ENCODE data around the gene UBE2E2.

UBE2E2 gene

DNA sequence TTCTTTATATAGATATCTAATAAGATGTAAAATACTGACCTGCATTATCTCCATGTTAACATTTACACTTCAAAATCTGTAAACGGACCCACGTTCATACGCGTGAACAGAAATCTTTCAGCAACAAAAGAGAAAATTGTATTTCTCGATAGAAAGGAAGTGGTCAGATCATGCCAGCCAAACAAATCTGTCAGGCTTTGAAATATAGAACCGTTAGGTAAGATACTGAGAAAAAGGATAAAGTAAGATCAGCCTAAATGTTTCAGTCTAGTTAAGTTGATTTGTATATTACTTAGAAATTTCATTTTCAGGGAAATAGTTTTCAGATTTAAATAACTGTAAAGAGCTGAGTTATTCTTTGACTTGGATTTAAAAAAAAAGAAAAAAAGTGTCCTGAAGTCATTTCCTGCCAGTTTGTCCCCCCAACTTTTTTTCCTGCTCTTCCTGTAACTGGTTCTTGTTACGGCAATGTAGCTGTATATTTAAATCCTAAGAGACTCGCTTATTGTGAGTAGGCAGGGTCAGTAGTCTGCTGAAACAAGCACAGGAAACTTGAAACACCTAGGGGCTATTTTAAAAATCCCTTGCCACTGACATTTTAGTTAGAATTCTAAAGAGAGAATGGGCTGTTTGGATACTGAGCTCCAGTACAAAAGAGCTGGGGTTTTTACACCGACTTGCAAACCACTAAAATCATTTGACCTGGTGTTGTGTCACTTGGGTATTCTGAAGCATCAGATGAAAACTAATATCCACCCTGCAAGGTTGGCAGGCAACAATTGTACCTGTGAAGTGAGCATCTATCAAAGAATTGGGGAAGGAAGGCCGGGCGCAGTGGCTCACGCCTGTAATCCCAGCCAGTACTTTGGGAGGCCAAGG is 237.5 kb downstream of the UBE2E2 start:
- DNase-seq (ENCODE audit: low read depth), result no peak

DNA sequence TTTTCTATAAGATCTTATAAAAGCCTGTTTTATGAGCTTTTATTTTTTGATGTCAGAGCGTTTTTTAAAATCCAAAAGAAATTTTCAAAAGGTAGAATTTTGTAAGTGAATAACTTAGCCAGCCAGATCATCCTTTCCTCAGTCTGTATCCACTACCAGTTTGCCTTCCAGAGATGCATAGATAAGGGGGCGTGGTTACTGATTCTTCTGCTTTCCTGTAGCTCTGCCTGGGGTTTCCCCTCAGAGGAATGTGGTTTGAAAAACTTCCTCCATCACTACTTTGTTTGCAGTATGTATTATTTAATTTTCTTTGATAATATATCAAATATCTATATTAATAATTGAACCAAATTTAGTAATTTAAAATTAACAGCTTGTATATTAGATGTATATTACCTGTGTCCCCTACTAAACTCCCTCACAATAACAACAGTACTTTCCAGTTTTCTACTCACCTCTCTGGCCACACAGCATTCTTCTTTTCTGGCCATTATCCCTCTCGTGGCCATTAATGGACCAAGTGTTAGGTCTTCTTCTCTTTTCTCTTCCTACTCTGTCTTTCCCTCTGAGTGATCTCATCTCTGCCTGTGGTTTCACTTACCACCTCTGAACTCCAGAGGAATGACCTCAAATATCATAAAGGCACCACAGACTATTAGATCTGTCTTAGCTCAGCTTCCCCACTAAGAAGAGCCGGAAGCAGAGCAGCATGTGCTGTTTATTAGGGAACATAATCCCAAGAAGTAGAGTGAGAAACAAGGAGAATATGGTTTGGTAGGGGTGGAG is 239.7 kb downstream of the UBE2E2 start:
- peak; percentile 20 for DNase-seq (ENCODE audit: low read depth)

DNA sequence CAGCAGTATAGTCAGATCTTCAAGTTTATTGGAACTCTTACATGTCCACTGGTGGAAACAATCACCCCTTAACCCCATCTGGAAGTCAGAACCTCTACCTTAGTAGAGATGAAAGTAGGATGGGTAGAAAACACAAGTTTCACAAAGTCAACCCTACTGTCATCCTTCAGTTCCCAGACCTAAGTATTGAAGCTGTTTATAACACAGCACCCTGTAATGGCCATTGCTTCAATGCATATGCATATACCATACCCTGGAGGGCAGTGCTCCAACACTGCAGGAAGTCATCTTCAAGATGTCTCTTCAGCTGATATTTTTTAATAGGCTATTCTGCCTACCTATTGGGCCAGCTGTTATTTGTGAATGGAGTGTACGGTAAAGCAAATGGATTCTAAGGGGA is 241.3 kb downstream of the UBE2E2 start:
- DNase-seq (ENCODE audit: low read depth), result no peak

DNA sequence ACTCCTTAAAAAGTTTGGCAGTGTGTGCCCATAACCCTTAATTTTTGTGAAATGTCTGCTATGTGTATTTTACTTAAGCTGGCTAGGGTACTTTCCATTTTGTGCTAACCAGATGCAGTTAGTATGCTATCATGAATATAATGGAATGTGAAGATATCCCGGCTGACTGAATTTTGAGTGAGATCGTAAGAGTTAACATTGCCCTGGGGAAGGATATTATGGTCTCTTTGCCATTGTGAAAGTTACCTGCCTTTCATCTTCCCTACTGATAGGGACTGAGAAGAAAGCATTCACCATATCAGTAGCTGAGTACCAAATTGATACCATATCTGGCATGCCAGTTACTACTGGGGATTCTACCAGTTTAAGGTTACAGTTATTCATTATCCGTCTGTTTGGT is 243.2 kb downstream of the UBE2E2 start:
- no peak for DNase-seq (ENCODE audit: low read depth)

DNA sequence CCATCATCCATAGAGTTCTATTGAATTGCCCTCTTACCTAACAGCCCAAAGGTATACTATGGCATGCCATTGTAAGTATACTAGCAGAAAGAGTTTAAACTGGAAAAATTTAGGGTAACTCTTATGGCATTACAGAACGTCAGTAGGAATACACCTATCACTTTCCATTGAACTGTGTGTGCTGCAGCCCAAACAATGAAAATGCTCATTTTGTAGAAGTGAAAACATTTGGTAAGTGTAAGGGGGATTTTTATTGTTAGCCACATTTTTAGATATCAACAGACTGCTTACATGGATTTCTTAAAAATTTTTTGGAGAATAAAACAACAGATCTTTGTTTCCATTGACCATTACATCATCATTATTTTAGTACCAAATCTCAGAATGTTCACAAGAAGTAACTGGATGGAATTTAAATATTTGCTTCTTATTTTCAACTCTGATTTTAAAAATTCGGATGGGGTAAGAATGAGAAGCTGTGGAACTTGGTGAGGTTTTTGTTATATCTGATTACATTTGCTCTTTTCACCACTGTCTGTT is 245.9 kb downstream of the UBE2E2 start:
- DNase-seq (ENCODE audit: low read depth), result no peak

DNA sequence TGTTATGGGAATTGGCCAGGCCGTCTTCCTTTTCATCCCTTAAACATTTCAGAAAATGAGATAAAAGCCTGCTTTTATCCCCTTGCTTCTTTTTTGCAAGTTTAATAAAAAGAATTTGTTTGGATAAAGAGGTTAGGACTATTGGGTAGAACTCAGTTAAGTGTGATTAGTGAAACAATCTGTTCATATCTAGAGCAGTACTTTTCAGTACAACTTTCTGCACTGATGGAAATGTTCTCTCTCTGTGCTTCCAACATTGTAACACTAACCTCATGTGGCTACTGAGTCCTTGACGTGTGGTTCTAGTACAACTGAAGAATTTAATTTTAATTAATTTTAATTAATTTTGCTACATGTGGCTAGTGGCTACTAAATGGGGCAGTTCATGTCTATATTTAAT is 246.9 kb downstream of the UBE2E2 start:
- no peak for DNase-seq (ENCODE audit: low read depth)

DNA sequence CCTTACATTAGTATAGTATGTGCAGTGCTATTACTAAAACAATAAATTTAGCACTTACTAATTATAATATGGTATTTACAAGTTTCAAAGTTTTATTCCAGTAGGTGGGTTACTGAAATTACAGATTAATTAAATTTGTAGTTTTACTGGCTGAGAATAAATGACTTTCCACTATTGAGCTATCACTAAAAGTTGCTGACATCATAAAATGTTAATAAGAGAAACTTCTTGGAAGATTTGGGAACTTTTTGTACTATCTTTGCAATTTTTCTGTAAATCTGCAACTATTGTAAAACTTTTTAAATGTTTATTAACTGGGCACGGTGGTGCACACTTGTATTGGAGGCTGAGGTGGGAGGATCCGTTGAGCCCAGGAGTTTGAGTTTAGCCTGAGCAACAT is 247.7 kb downstream of the UBE2E2 start:
- no peak for DNase-seq (ENCODE audit: low read depth)

DNA sequence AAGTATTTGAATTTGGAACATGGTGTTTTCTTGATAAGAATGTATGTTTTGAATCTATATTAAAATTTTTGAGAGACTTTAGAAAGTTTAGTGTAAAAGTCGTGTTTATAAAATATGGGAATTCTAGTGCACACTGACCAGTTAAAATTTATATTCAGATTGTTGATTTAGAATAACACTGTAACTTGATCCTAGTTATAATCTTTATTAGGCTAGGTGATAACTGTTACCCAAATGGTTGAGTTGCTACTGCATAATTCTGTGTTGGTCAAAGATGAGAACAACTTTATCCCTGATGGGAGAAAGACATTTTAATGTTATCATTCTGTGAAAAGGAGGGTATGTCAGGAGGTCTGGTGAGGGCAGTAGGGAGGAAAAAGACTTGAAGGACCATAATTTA is 249.3 kb downstream of the UBE2E2 start:
- no peak for DNase-seq (ENCODE audit: low read depth)

DNA sequence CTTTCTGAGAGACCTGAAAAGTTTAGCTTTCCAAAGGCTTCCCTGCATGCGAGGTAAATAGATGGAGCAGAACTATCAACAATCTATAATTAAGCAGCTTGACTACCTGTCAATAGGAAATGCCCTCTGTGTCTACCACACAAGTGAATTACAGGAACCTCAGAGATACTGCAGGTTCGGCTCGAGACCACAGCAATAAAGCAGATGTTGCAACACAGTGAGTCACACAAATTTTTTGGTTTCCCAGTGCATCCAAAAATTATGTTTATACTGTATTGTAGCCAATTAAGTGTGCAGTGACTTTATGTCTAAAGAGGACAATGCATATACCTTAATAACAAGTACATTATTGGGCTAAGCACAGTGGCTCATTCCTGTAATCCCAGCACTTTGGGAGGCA is 252.0 kb downstream of the UBE2E2 start:
- DNase-seq (ENCODE audit: low read depth), result no peak

DNA sequence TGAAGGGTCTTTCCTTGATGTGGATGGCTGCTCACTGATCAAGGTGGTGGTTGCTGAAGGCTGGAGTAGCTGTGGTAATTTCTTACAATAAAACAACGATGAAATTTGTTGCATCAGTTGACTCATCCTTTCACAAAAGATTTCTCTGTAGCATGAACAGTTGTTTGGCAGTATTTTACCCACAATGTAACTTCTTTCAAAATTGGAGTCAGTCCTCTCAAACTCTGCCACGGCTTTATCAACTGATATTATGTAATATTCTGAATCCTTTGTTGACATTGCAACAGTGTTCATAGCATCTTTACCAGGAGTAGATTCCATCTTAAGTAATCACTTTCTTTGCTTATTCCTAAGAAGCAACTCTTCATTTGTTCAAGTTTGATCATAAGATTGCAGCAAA is 252.6 kb downstream of the UBE2E2 start:
- DNase-seq (ENCODE audit: low read depth), result no peak

DNA sequence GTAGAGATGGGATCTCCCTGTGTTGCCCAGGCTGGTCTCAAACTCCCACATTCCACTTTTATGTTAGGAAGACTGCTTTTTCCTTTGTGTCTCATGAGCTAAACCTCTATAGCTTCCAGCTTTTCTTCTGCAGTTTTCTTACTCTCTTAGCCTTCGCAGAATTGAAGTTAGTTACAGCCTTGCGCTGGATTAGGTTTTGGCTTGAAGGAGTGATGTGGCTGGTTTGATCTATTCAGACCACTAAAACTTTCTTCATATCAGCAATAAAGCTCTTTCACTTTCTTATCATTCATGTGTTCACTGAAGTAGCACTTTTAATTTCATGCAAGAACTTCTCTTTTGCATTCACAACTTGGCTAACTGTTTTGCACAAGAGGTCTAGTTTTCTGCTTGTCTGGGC is 254.6 kb downstream of the UBE2E2 start:
- DNase-seq (ENCODE audit: low read depth), result no peak

DNA sequence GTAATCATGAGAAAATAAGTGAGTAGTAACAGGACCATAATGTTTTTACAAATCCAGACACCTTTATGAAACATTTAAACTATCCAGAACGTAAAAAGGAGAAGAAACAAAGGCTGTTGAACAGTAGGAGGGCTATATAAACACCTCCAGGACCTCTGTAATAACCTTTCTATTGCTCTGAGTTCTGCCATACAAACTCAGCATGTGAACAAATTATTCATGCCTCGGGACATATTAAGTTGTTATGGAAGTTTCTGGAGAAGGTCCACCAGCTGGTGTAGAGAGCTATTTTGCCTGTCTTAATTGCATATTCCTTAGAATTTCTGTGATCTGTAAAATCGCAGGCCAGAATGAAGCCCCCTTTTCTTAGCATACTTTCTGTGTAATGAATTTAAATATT is 256.3 kb downstream of the UBE2E2 start:
- no peak for DNase-seq (ENCODE audit: low read depth)

DNA sequence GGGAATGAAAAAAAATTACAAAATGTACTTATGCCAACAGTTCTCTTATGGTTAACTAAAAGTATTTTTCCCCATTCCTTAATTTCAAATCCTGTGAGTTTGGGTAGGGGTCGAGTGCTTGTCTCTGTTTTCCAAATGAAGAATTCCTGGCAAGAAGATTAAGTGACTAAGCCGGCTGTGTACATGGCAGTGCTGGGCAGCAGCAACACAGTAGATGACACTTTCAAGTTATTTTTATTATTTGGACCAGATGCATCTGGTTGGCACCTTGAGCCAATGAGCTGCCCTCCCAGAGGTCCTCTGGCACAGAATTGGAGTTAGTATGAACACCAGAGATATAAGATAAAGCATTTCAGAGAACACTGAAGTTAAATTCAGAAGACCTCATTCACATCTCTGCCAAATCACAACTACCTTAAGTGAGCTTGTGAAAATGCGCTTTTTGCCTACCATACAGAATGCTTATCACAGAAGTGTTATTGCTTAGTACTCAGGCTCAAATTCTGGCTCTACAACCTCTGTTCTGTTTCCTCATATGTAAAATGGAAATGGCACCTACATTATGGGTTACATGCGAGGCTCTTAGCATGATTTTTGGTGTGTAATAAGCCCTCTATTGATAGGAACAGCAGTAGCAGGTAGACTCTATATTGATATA is 256.9 kb downstream of the UBE2E2 start:
- no peak for DNase-seq (ENCODE audit: low read depth)

DNA sequence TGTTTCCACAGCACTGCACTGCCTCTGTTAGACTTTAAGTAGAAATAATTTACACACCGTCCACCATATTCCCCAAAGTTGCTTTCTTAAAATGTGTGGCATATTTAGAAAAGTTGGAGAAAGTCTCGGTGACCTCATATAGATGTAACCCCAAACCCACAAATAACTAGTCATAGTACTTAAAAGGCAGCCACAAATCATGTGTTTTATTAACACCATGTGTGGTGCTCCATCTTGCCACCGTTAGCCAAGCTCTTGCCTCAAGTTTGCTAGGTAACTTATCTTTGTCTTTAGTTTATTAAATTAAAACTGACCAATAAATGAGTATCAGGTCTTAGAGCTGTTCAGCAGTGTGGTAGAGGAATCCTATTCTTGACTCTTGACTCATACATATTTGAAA is 257.9 kb downstream of the UBE2E2 start:
- DNase-seq (ENCODE audit: low read depth), result no peak

DNA sequence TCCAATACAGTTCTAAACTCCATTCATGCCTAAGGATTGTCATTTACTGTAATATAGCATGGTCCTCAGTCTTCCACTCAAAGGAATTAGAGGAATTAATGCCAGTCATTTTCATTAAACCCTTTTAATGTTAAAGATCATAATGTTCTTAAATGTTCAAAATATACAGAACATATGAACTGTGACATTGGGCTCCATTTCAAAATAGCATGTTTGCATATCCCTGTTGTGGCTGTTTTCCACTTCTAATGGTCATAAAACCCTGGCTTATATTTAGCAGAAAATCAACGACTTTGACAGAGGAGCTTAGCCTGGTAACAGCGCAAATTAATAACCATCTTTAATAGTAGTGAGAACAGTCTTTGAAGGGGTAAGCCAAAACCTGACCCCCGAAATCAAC is 260.7 kb downstream of the UBE2E2 start:
- no peak for DNase-seq (ENCODE audit: low read depth)

DNA sequence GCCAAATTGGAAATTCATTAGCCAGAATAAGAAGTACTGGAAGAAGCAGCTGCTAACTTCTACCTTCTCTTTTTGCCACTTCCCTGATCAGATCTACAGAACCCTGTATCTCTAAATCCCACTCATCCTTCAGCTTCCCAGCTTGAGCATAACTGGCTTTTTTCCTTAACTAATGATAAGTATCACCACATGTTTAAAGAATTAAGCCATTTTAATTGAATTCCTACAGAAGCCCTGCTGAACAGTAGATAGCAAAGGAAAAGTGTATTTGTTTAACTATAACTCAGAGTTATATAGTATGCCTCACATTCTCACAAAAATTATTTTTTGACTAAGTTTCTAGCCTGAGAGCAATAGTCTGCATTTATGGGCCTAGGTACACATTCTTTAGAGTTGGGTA is 262.4 kb downstream of the UBE2E2 start:
- no peak for DNase-seq (ENCODE audit: low read depth)

DNA sequence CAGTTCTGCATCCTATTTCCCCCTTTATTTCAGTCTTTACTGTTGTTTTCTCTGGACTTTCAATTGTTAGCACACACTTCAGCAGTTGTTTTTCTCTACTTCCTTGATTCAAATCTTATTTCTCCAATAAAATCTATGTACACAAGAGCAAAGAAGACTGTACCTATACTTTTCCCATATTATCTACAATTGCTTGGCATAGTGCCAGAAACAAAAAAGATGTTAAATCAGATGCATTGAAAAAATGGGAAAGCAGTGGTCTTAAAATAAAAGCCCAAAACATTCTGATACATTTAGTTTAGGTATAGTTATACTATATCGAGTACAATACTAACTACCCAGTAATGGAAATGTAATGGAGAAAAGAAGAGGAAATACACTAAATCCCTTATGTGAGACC is 265.1 kb downstream of the UBE2E2 start:
- no peak for DNase-seq (ENCODE audit: low read depth)

DNA sequence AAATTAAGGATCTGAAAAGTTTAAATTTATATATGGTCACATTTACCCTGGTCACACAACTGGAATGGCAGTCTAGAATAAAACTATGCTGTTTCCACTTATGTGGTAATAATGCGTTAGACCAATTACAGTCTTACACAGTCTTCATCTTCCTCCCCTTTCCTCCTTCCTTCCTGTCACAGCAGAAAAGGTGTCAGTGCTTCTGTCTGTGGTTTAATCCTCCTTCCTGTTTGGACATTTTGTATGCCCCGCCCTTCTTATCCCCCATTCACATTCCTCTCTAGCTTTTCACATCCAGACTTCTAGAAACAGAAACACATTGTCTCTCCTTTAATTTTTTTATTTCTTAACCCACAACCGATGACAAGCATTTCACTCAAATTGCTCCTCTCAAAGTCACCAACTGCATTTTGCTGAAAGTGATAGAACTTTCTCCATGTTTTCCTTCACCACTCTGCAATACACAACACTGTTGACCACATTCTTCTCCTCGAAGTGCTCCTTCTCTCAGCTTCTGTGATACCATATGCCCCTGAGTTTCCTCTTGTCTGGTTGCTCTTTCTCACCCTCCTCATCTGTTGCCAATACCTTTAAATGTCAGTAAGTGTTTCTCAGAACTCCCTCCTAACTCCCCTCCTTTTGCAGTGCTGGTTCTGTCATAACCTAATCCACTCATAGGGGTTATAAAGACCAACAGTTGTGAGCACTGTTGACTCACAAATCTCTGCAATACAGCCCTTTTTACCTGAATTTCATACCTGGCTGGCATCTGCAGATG is 271.6 kb downstream of the UBE2E2 start:
- DNase-seq (ENCODE audit: low read depth), result no peak

DNA sequence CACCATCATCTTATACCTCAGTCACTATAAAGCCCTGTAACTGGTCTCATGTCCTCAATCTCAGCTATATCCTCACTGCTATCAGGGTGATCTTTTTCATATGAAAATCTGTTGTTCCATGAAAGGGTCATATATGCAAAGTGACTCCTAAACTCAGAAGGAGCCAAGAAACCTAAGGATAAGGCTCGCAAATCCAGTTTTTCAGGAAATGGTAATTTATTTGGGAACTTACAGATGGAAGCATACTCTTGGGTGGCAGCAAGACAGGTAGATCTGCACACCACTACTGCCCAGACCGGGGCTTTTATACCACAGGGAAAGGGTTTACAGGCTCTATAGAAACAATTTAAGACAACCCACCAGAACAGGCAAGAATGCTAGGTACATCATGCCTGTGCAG is 272.3 kb downstream of the UBE2E2 start:
- no peak for DNase-seq (ENCODE audit: low read depth)

DNA sequence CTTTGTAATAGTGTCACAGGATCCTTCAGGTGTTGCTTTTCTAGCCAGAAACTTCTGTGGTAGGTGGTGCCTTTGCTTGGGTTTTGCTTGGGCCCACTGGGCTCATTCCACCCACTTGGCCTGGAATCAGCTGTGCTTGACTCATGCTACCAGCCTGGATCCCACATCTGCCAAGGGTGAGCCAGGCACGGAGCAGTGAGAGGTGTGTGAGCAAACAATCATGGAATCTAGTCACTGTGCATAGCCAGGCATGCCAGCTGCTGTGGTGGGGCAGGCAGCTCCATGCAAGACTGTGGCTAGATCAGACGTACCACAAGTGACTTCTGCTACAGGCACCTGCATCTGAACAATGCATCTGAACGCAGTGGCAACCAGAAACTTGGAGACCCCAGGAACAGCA is 275.9 kb downstream of the UBE2E2 start:
- DNase-seq (ENCODE audit: low read depth), result no peak

DNA sequence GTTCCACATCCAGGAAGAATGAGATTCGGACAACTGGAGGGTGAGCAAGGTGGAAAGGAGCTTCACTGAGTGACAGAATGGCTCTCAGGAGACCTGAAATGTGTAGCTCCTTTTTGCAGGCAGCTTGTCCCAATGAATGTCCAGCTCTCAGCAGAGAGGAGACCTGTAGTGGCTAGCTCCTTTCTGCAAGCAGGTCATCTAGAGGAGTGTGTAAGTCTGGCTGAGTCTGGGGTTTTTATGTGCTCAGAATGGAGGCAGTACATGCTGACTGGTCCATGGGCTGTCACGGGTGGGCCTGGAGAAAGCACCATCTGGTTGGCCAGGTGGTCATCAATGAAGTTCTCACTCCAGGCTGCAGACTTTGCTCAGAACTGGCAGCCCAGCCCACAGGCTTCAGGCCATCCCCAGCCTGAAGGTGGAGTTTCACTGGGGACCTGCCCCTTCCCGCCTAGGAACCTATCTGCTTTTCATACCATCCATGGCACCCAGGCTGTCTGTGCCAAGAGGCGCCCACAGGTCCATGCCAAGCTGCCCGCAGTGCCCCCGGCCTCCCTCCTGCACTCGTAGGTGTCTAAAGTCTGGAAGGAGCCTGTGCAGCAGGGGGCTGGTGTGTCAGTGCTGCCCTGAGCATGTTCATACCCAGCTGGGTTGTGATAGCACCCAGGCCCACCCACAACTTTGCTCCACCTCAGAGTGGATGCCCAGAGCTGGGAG is 276.6 kb downstream of the UBE2E2 start:
- DNase-seq (ENCODE audit: low read depth), result no peak
